Stimulated activated CD8-positive, alpha-beta memory T cell treated with anti-CD3 and anti-CD28 coated beads, Interleukin-12 subunit alpha, Interleukin-12 subunit beta, amount 100 ng/mL, for 24 hours (primary cell): ENCODE results near the gene COX18.

ENCODE experiments used
- DNase-seq: peaks from one replicate; pipeline ENCODE4 v3.0.0-alpha.2; 2020; ENCODE audit errors: extremely low read depth

COX18 gene

DNA sequence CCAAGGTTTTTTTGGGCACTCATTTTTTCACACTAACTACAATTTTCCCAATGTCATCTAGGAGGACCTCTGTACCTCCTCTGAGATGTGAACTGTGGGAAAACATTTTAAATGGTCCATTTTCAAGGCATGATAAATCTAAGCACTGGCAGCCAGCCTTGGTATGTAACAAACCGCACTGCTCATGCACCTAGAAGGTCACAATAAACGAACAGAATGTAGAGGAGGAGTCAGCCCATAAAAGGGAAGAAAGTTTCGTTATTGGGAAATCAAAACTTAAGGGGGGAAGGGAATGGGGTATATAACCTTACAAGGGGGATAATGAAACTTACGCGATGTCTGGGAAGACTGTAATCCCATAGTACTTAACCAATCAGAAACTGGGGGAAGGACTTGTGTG, 16.4 kb downstream of the COX18 start:
- no peak for DNase-seq

DNA sequence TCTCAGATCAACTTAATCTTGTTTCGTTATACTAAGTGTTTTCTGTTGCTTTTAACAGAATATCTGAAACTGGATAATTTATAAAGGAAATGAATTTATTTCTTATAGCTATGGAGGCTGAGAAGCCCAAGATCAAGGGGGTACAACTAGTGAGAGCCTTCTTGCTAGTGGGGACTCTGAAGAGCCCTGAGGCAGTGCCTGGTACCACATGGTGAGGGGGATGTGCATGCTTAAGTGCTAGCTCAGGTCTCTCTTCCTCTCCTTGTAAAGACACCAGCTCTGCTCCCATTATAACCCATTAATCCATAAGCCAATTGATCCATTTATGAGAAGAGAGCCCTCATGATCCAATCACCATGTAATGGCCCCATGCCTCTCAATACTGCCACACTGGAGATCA, 17.9 kb downstream of the COX18 start:
- no peak for DNase-seq

GRCh38 chr4:73045879-73046278, 23.6 kb downstream of the COX18 start:
- no peak for DNase-seq

GRCh38 chr4:73037057-73037456, 32.5 kb downstream of the COX18 start:
- DNase-seq: no peak

GRCh38 chr4:73036123-73036522, 33.4 kb downstream of the COX18 start:
- no peak for DNase-seq

DNA sequence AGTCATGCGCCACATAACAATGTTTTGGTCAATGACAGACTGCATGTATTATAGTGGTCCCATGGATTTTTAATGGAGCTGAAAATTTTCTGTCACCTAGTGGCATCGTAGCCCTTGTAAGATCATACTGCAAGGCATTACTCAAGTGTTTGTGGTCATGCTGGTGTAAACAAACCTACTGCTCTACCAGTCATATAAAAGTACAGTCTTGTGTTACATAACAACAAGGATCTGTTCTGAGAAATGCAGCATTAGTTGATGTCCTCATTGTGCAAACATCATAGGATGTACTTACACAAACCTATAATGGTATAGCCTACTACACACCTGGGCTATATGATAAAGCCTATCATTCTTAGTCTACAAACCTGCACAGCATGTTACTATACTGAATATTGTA, 34.6 kb downstream of the COX18 start:
- no peak for DNase-seq

GRCh38 chr4:73028621-73029020, 40.9 kb downstream of the COX18 start:
- DNase-seq: no peak

- no peak for DNase-seq
Measured at GRCh38 chr4:73021634-73022033, 47.9 kb downstream of the COX18 start.

DNA sequence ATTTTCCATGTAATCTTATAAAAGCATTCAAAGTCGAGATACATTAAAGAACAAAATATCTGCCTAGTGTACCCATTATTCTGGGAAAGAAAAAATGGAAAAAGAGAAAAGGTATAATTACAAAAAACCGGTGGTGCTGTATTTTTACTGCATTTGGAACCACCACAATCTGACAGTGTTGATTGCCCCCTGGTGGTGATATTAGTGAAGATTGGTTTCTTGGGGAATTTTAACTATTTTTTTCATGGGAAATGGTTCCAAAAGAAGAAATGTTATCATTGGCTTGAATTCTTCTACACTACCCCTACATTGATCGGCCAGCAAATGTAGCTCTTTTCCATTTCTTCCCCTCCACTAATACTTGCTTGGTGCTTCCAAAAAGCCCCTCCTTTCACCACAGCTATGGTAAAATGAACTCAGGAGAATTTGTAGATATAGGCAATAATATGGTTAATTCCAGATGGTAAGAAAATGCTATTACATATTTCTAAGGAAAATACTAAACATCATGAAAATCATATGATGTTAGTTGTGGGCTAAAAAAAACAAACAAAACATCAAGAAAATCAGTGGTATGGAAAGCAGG, 50.0 kb downstream of the COX18 start:
- no peak for DNase-seq

- no peak for DNase-seq
Measured at GRCh38 chr4:73018595-73018994, 50.9 kb downstream of the COX18 start.

DNA sequence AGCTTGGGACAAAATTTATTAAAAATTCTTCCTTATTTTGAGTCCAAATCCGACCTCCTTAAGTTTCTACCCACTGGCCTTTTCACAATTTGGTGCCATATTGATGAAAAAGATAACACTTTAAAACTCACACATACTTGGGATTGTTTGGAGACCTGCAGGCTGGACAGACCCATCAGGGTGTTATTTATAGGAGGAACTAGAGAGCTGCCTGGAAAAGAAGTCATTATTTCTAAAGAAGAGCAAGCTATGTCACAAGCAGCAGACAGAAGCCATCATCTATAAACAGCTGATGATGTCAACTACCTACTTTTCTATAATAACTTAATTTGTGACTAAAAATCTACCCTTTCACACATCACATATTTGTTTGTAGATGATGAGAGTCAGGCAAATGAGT, 56.2 kb downstream of the COX18 start:
- DNase-seq: no peak

GRCh38 chr4:73012673-73013072, 56.8 kb downstream of the COX18 start:
- no peak for DNase-seq

- DNase-seq: no peak
Measured at GRCh38 chr4:73011629-73011985, 57.9 kb downstream of the COX18 start.

- no peak for DNase-seq
Measured at GRCh38 chr4:73010789-73011628, 58.5 kb downstream of the COX18 start.

DNA sequence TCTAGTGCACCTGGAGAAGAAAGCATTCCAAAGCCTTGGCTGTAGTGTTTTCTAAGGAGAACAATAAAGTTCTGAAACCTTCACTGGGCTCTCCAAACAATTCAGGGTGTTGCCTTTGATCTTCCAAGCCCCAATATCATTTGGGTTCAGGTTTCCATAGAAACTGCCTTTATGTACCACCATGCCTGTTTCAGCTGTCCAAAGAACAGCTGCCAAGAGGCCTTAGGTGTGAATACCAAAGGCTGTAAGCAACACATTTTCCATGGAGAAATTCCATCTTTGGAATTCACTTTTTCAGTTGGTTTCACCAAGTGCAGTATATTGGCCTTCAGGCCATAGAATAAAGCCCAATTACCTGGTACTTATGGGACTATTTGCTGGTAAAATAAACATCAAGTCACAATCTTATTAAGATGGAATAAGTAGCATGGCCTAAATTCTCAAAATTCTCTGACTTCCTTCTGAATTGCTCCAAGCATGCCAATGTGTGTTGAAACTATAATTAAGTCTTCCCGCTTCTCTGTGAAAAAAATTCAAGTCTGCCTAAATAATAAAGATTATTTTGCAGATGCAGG, 61.9 kb downstream of the COX18 start:
- DNase-seq: no peak

DNA sequence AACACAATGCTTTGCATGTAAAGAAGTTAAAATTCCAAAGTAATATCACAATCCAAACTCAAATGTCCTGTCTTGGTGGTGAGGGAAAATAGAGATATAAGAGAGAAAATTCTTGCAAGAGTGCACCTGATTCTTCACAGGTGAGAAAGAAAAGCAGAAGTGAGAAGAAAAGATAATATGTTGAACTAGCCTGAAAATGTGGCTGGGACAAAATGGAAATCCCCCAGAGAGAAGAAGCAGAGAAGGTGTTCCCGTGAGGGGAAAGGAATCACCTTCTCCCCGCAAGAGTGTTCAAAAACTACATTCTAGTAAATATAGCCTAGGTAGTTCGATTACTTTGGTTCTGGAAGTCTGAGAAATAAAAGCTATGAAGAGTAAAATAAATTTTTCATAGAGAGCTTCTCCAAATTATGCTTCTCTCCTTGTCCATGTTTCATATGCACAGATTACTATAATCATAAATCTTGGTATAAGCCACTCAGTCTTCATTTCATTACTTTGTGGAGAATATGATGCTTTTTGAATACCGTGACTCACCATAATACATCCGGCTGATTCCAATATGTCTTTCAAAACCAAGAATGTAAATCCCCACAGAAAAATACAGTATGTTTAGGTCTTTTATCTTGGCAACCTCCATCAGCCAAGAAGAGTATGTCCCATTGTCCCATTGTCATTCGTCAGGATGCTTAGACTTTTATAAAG, 63.1 kb downstream of the COX18 start:
- no peak for DNase-seq

DNA sequence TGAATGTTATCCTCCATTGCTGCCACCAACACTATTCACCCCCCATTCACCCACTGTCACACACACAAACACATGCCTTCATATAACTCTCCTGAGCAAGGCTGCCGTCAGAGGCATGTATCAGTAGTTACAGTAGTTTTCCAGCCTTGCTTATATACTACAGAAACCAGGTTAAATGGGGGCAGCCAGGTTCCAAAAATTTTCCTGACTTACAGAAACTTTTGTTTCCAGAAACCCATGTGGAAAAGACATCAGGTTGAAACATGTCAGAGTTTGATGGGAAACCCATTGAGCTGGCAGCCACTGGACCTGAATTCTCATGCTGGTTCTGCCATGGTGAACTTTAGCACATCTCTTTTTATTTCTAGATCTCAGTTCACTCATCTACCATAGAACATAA, 64.0 kb downstream of the COX18 start:
- DNase-seq: no peak
